Loucy (cell line): Measurements from ENCODE around the gene NUDT1.

ENCODE experiments used
- H2AFZ ChIP-seq: fragments of 200-600 bp; sonication (generic); 2 replicates; pipeline ENCODE4 v1.6.0; 2016; ENCODE audit warnings: antibody characterized with exemption, mild to moderate bottlenecking, low read length, moderate library complexity
- H3F3A ChIP-seq: fragments of 200-600 bp; 2 replicates; pipeline ENCODE4 v1.6.0; 2016; ENCODE audit warnings: antibody characterized with exemption, low read depth, mild to moderate bottlenecking
- H3K27me3 ChIP-seq: fragments of 200-600 bp; sonication (generic); 2 replicates; pipeline ENCODE4 v1.6.1; 2014; ENCODE audit warnings: low read length, mild to moderate bottlenecking; ENCODE audit not compliant: insufficient read depth, poor library complexity, severe bottlenecking
- H3K36me3 ChIP-seq: fragments of 200-600 bp; sonication (generic); 2 replicates; pipeline ENCODE4 v1.6.1; 2016; ENCODE audit warnings: low read length; ENCODE audit not compliant: insufficient read depth
- H3K4me1 ChIP-seq: fragments of 200-600 bp; sonication (generic); 2 replicates; pipeline ENCODE4 v1.5.1; 2014; ENCODE audit warnings: low read length, mild to moderate bottlenecking; ENCODE audit not compliant: insufficient read depth, poor library complexity, severe bottlenecking
- H3K4me2 ChIP-seq: fragments of 200-600 bp; sonication (generic); 2 replicates; pipeline ENCODE4 v1.6.0; 2014; ENCODE audit warnings: antibody characterized with exemption, low read length, low read depth, mild to moderate bottlenecking; ENCODE audit not compliant: poor library complexity, severe bottlenecking
- H3K4me3 ChIP-seq: fragments of 200-600 bp; sonication (generic); 2 replicates; pipeline ENCODE4 v1.5.1; 2014; ENCODE audit warnings: low read length, mild to moderate bottlenecking, mixed read lengths; ENCODE audit not compliant: poor library complexity, severe bottlenecking
- H3K79me2 ChIP-seq: fragments of 200-600 bp; sonication (generic); 2 replicates; pipeline ENCODE4 v1.6.1; 2014; ENCODE audit warnings: low read length; ENCODE audit not compliant: insufficient read depth
- H3K9ac ChIP-seq: fragments of 200-600 bp; sonication (generic); 2 replicates; pipeline ENCODE4 v1.6.0; 2014; ENCODE audit warnings: mild to moderate bottlenecking, low read depth, low read length, moderate library complexity; ENCODE audit not compliant: poor library complexity, severe bottlenecking
- H3K9me2 ChIP-seq: fragments of 200-600 bp; sonication (generic); replicated peaks from 2 replicates; pipeline ENCODE4 v1.6.1; 2016; ENCODE audit warnings: low read depth, low read length, mixed read lengths
- H3K9me3 ChIP-seq: fragments of 200-600 bp; sonication (generic); 2 replicates; pipeline ENCODE4 v1.6.1; 2014; ENCODE audit warnings: mild to moderate bottlenecking, antibody characterized with exemption, low read length, low read depth; ENCODE audit not compliant: insufficient read depth
- H4K20me1 ChIP-seq: fragments of 200-600 bp; sonication (generic); 2 replicates; pipeline ENCODE4 v1.6.0; 2014; ENCODE audit warnings: antibody characterized with exemption, low read length, mild to moderate bottlenecking; ENCODE audit not compliant: insufficient read depth, poor library complexity, severe bottlenecking
- CTCF ChIP-seq: fragments of 200-600 bp; sonication (generic); conservative IDR thresholded peaks from 2 replicates; pipeline ENCODE4 v1.5.1; 2014; ENCODE audit warnings: mild to moderate bottlenecking, antibody characterized with exemption, low read length
- EZH2phosphoT487 ChIP-seq: fragments of 200-600 bp; IDR thresholded peaks from 2 replicates; pipeline ENCODE4 v1.6.1; 2018; ENCODE audit warnings: antibody characterized with exemption, mild to moderate bottlenecking, moderate library complexity, borderline replicate concordance

NUDT1 gene

GRCh38 chr7:2231992-2232765 is 9.8 kb upstream of the NUDT1 start:
- H3K9me2 ChIP-seq = no peaks in the 10 kb centered on the region
- H3K4me1 ChIP-seq = peaks cover 25% of the 10 kb centered on the region
- peak overlapping the region; percentile 88 for H2AFZ ChIP-seq
- H3F3A ChIP-seq = peaks cover 9% of the 10 kb centered on the region; the same call in 1 of the 2 replicates
- H3K4me2 ChIP-seq = peak overlapping the region; percentile 93
- peaks cover 49% of the 10 kb centered on the region for H3K79me2 ChIP-seq
- peak overlapping the region; percentile 96 for H3K4me3 ChIP-seq
- no peaks in the 10 kb centered on the region for H3K9me3 ChIP-seq
- peaks cover 19% of the 10 kb centered on the region for H4K20me1 ChIP-seq
- no peak for TF ChIP-seq EZH2phosphoT487
- no peak for TF ChIP-seq CTCF
- no peaks in the 10 kb centered on the region for H3K27me3 ChIP-seq
- peak overlapping the region; percentile 94 for H3K9ac ChIP-seq
- peaks cover 19% of the 10 kb centered on the region; the same call in 1 of the 2 replicates for H3K36me3 ChIP-seq

GRCh38 chr7:2232766-2233520 is 9.1 kb upstream of the NUDT1 start, which contains the start of gene MAD1L1:
Gene MAD1L1 (minus strand): TSS chr7:2232945. CDS start chr7:2230133, 2,812 bp downstream.
- H3F3A ChIP-seq = peaks cover 9% of the 10 kb centered on the region; the same call in 1 of the 2 replicates
- peak within 1 kb of the TSS; percentile 94 for H3K9ac ChIP-seq
- H3K4me1 ChIP-seq = peaks cover 25% of the 10 kb centered on the region
- H3K4me3 ChIP-seq = peak within 1 kb of the TSS; percentile 96
- H3K79me2 ChIP-seq = peaks cover 41% of the 10 kb centered on the region
- H3K27me3 ChIP-seq = no peaks in the 10 kb centered on the region
- TF ChIP-seq EZH2phosphoT487 (no peak), CTCF (no peak)
- H3K36me3 ChIP-seq = peaks cover 22% of the 10 kb centered on the region; the same call in 1 of the 2 replicates
- peak within 1 kb of the TSS; percentile 93 for H3K4me2 ChIP-seq
- H4K20me1 ChIP-seq = peaks cover 19% of the 10 kb centered on the region
- H2AFZ ChIP-seq = peak within 1 kb of the TSS; percentile 88
- no peaks in the 10 kb centered on the region for H3K9me2 ChIP-seq
- H3K9me3 ChIP-seq = no peaks in the 10 kb centered on the region

- H3K9ac ChIP-seq = no peak overlapping the region
- H3K9me3 ChIP-seq = no peaks in the 10 kb centered on the region
- peaks cover 25% of the 10 kb centered on the region for H3K4me1 ChIP-seq
- H3F3A ChIP-seq = peaks cover 9% of the 10 kb centered on the region; the same call in 1 of the 2 replicates
- peaks cover 28% of the 10 kb centered on the region; the same call in 1 of the 2 replicates for H3K36me3 ChIP-seq
- no peak overlapping the region for H3K4me3 ChIP-seq
- no peaks in the 10 kb centered on the region for H3K9me2 ChIP-seq
- H3K4me2 ChIP-seq = no peak overlapping the region
- peaks cover 19% of the 10 kb centered on the region for H4K20me1 ChIP-seq
- no peak overlapping the region for H2AFZ ChIP-seq
- no peaks in the 10 kb centered on the region for H3K27me3 ChIP-seq
- TF ChIP-seq CTCF (no peak), EZH2phosphoT487 (no peak)
- H3K79me2 ChIP-seq = peaks cover 38% of the 10 kb centered on the region
These were observed 8.1 kb upstream of the NUDT1 start for GRCh38 chr7:2233926-2234325.
